Ishikawa (cell line): ENCODE results near the gene ADAM30.

Source experiments
- CEBPB ChIP-seq: IDR thresholded peaks from 2 replicates; pipeline ENCODE4 v1.6.1; 2012
- CREB1 ChIP-seq: IDR thresholded peaks from 2 replicates; pipeline ENCODE4 v1.6.1; 2012; ENCODE audit warnings: low read depth
- EGR1 ChIP-seq: IDR thresholded peaks from 2 replicates; pipeline ENCODE4 v1.6.1; 2012
- EP300 ChIP-seq: IDR thresholded peaks from 2 replicates; pipeline ENCODE4 v1.6.1; 2012; ENCODE audit warnings: borderline replicate concordance
- FOXM1 ChIP-seq: IDR thresholded peaks from 2 replicates; pipeline ENCODE4 v1.6.1; 2012; ENCODE audit warnings: low read depth, borderline replicate concordance
- NFIC ChIP-seq: IDR thresholded peaks from 2 replicates; pipeline ENCODE4 v1.6.1; 2012
- RAD21 ChIP-seq: IDR thresholded peaks from 2 replicates; pipeline ENCODE4 v1.6.1; 2012; ENCODE audit warnings: low read depth
- TAF1 ChIP-seq: IDR thresholded peaks from 2 replicates; pipeline ENCODE4 v1.6.1; 2012; ENCODE audit warnings: low read depth, mild to moderate bottlenecking
- TCF12 ChIP-seq: IDR thresholded peaks from 2 replicates; pipeline ENCODE4 v1.6.1; 2012; ENCODE audit warnings: low read depth
- TEAD4 ChIP-seq: IDR thresholded peaks from 2 replicates; pipeline ENCODE4 v1.6.1; 2012
- YY1 ChIP-seq: IDR thresholded peaks from 2 replicates; pipeline ENCODE4 v1.6.1; 2012; ENCODE audit warnings: low read depth
- TF ChIP-seq, protein P1 (sequence below): IDR thresholded peaks from 2 replicates; pipeline ENCODE4 v1.6.1; 2012; ENCODE audit warnings: low read depth, mild to moderate bottlenecking
- TF ChIP-seq, protein P2 (sequence below): IDR thresholded peaks from 2 replicates; pipeline ENCODE4 v1.6.1; 2012
- TF ChIP-seq, protein P3 (sequence below): IDR thresholded peaks from 2 replicates; pipeline ENCODE4 v1.6.1; 2012

DNA sequence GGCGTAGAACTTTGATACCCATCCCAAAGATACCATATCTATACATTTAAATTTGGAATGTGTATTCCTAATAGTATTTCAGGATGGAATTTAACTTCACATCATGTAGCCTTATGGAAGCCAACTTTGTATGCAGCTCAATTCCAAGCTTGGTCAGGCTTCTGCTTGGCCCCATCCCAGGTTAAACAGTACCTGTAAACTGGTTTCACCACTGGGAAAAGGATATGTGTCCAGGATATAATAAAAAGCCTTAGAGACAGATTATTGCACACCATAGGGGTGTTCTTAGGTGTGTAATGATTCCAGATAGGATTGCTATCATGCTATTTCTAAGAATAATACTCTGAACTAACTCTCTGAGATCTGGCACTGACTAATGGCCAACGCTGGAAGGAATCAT is 28.1 kb downstream of the ADAM30 start:
- TF ChIP-seq CEBPB (no peak), RAD21 (no peak), TAF1 (no peak), FOXM1 (no peak), EP300 (no peak), EGR1 (no peak), TEAD4 (no peak), TCF12 (no peak), YY1 (no peak), NFIC (no peak), CREB1 (no peak)
- TF ChIP-seq, protein P1, sequence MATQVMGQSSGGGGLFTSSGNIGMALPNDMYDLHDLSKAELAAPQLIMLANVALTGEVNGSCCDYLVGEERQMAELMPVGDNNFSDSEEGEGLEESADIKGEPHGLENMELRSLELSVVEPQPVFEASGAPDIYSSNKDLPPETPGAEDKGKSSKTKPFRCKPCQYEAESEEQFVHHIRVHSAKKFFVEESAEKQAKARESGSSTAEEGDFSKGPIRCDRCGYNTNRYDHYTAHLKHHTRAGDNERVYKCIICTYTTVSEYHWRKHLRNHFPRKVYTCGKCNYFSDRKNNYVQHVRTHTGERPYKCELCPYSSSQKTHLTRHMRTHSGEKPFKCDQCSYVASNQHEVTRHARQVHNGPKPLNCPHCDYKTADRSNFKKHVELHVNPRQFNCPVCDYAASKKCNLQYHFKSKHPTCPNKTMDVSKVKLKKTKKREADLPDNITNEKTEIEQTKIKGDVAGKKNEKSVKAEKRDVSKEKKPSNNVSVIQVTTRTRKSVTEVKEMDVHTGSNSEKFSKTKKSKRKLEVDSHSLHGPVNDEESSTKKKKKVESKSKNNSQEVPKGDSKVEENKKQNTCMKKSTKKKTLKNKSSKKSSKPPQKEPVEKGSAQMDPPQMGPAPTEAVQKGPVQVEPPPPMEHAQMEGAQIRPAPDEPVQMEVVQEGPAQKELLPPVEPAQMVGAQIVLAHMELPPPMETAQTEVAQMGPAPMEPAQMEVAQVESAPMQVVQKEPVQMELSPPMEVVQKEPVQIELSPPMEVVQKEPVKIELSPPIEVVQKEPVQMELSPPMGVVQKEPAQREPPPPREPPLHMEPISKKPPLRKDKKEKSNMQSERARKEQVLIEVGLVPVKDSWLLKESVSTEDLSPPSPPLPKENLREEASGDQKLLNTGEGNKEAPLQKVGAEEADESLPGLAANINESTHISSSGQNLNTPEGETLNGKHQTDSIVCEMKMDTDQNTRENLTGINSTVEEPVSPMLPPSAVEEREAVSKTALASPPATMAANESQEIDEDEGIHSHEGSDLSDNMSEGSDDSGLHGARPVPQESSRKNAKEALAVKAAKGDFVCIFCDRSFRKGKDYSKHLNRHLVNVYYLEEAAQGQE = no peak
- TF ChIP-seq, protein P2, sequence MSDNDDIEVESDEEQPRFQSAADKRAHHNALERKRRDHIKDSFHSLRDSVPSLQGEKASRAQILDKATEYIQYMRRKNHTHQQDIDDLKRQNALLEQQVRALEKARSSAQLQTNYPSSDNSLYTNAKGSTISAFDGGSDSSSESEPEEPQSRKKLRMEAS = no peak
- TF ChIP-seq, protein P3, sequence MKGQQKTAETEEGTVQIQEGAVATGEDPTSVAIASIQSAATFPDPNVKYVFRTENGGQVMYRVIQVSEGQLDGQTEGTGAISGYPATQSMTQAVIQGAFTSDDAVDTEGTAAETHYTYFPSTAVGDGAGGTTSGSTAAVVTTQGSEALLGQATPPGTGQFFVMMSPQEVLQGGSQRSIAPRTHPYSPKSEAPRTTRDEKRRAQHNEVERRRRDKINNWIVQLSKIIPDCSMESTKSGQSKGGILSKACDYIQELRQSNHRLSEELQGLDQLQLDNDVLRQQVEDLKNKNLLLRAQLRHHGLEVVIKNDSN = no peak
